Mucosa of descending colon (tissue), 3 donors: Measurements from ENCODE around the gene MERTK. TPM values are rescaled to one million over a fixed set of nuclear protein-coding genes. Genes with fewer than 3 reads are reported as not detected.
"Not testable (repeated sequence)": the region's sequence is repeated elsewhere in the genome, so short reads cannot be mapped to it uniquely, and the experiment has no call there.

ENCODE experiments used
- ATAC-seq: fragments of 200-7000 bp; cut with Tn5 transposase; one replicate; pipeline ENCODE4 v1.9.1; 2020; ENCODE audit warnings: mild to moderate bottlenecking, moderate library complexity
- DNase-seq, 3 donors: peaks; one replicate each; pipeline ENCODE4 v3.0.0-alpha.2; 2020
- H3K36me3 ChIP-seq: fragments of 200-600 bp; one replicate; pipeline ENCODE4 v1.8.0; 2021; ENCODE audit warnings: low read depth, mild to moderate bottlenecking
- H3K4me1 ChIP-seq: fragments of 200-600 bp; one replicate; pipeline ENCODE4 v1.8.0; 2021; ENCODE audit warnings: low read depth, mild to moderate bottlenecking
- H3K4me3 ChIP-seq: fragments of 200-600 bp; one replicate; pipeline ENCODE4 v1.8.0; 2021; ENCODE audit warnings: mild to moderate bottlenecking
- H3K9me3 ChIP-seq: fragments of 200-600 bp; one replicate; pipeline ENCODE4 v1.8.0; 2021; ENCODE audit warnings: mild to moderate bottlenecking
- CTCF ChIP-seq: fragments of 200-600 bp; IDR thresholded peaks from one replicate; pipeline ENCODE4 v1.8.0; 2022; ENCODE audit warnings: antibody characterized with exemption, mild to moderate bottlenecking
- intact Hi-C, 2 donors: fragments of 100-400 bp; cut with DNase I in 1 of 2; cut with micrococcal nuclease in 1 of 2; formaldehyde crosslinking; loops; one replicate each; pipeline versions ENCODE4 v1.11.0 to v1.11.1; 2022; cut with DNase I, micrococcal nuclease
- total RNA-seq, 3 donors: library from RNA; stranded (reverse); fragmentation: NEBNext Ultra II Directional in 2 of 3; extraction: Animal tissue kit (Norgen Biotek cat#: 25700) in 2 of 3; gene quantifications; one replicate each; pipeline versions ENCODE4 v1.2.1 to v1.2.4, GENCODE V29; 2021 to 2023
- donor health status: DM: no; HTN: no; CAD: no; lungs with moderate emphysema.
- donor health status: DM: no; HTN: no; CAD: no.
- donor health status: DM: no; HTN: yes; CAD: no.

MERTK gene
- total RNA-seq, 3 donors from 2014 or later = 9.3 to 17.2 (median 13.7) TPM

- TF ChIP-seq CTCF = no peak
- no peak for ATAC-seq
- intact Hi-C loops = no loop called here
- H3K4me1 ChIP-seq = peaks cover 11% of the 10 kb centered on the region
- H3K4me3 ChIP-seq = no peak overlapping the region
- no peak for DNase-seq
- no peaks in the 10 kb centered on the region for H3K36me3 ChIP-seq
- no peaks in the 10 kb centered on the region for H3K9me3 ChIP-seq
Measured at GRCh38 chr2:112033600-112033999, 135.2 kb downstream of the MERTK start.

- Histone ChIP-seq H3K4me1 (peaks cover 11% of the 10 kb centered on the region), H3K9me3 (no peaks in the 10 kb centered on the region), H3K36me3 (no peaks in the 10 kb centered on the region), H3K4me3 (no peak overlapping the region)
- no peak for TF ChIP-seq CTCF
- no peak for ATAC-seq
- DNase-seq = no peak
- intact Hi-C loops = no loop called here
Measured at GRCh38 chr2:112034924-112035323, 136.5 kb downstream of the MERTK start.

GRCh38 chr2:112035786-112036185 lies 137.4 kb downstream of the MERTK start:
- H3K4me1 ChIP-seq = peaks cover 11% of the 10 kb centered on the region
- H3K4me3 ChIP-seq = no peak overlapping the region
- no peak for TF ChIP-seq CTCF
- DNase-seq (no peak), ATAC-seq (no peak)
- intact Hi-C loops = no loop called here
- H3K36me3 ChIP-seq = no peaks in the 10 kb centered on the region
- H3K9me3 ChIP-seq = no peaks in the 10 kb centered on the region

- H3K4me1 ChIP-seq, DNase-seq, H3K36me3 ChIP-seq, H3K9me3 ChIP-seq, intact Hi-C loops, H3K4me3 ChIP-seq, ATAC-seq: not testable (repeated sequence)
Measured at GRCh38 chr2:112039556-112039955, 141.1 kb downstream of the MERTK start.

GRCh38 chr2:112040066-112040465 lies 141.7 kb downstream of the MERTK start:
- ATAC-seq, intact Hi-C loops, H3K4me3 ChIP-seq: not testable (repeated sequence)

GRCh38 chr2:112041460-112041859 lies 143.1 kb downstream of the MERTK start:
- peak in 1 of 3 donors; percentile 50 for DNase-seq
- H3K4me1 ChIP-seq, intact Hi-C loops, H3K9me3 ChIP-seq, H3K36me3 ChIP-seq, ATAC-seq, H3K4me3 ChIP-seq: not testable (repeated sequence)

More at GRCh38 chr2:112040066-112040465, 141.7 kb downstream of the MERTK start:
- H3K36me3 ChIP-seq, DNase-seq, H3K9me3 ChIP-seq, H3K4me1 ChIP-seq: not testable (repeated sequence)

GRCh38 chr2:112045446-112046014 lies 147.1 kb downstream of the MERTK start:
- H3K9me3 ChIP-seq = no peaks in the 10 kb centered on the region
- peaks cover 15% of the 10 kb centered on the region for H3K4me1 ChIP-seq
- intact Hi-C loops = loop anchor here (5.0 kb wide), 2 partner anchors 148 to 163 kb away; partner anchors contain the start of genes MERTK (in 2 of the 2) and ANAPC1 (in 1 of the 2)
- no peak for TF ChIP-seq CTCF
- H3K4me3 ChIP-seq = no peak overlapping the region
- ATAC-seq (no peak), DNase-seq (no peak)
- H3K36me3 ChIP-seq = no peaks in the 10 kb centered on the region
